ENCODE data around the gene GOLGA6A.

Gene GOLGA6A

GRCh38 chr15:74127255-74127953 lies 45.1 kb upstream of the GOLGA6A start (continued):
- TF ChIP-seq ZNF501 (tag by site-specific recombination; IDR thresholded peaks at IDR 0.05) (peak; percentile 96), ZFHX2 (tag by site-specific recombination; conservative IDR thresholded peaks at IDR 0.05) (no peak; the same call in 1 of the 2 replicates), ZBTB17 (tag by site-specific recombination; IDR thresholded peaks at IDR 0.05) (peak; percentile 93), ZNF211 (tag by site-specific recombination; IDR thresholded peaks at IDR 0.05; ENCODE audit: low read depth) (no peak), PRDM1 (tag by site-specific recombination; IDR thresholded peaks at IDR 0.05) (no peak), ZNF239 (tag by site-specific recombination; IDR thresholded peaks at IDR 0.05) (no peak), ELK4 (IDR thresholded peaks at IDR 0.05; ENCODE audit: borderline replicate concordance, low read depth, low read length) (no peak), ZBTB48 (tag by site-specific recombination; IDR thresholded peaks at IDR 0.05) (peak; percentile 74), ZNF292 (tag by site-specific recombination; IDR thresholded peaks at IDR 0.05; ENCODE audit: borderline replicate concordance, low read depth) (no peak), ZNF132 (tag by site-specific recombination; IDR thresholded peaks at IDR 0.05; ENCODE audit: borderline replicate concordance) (no peak), ZNF600 (tag by site-specific recombination; IDR thresholded peaks at IDR 0.05) (peak; percentile 77; the same call in 1 of the 2 replicates), ZNF311 (tag by site-specific recombination; IDR thresholded peaks at IDR 0.05; ENCODE audit: borderline replicate concordance) (no peak), ZBTB11 (tag by site-specific recombination; conservative IDR thresholded peaks at IDR 0.05; ENCODE audit: low read depth) (peak; percentile 32; the same call in 1 of the 2 replicates), ZNF341 (tag by site-specific recombination; IDR thresholded peaks at IDR 0.05; ENCODE audit: low read depth) (peak; percentile 82), ZNF157 (tag by site-specific recombination; IDR thresholded peaks at IDR 0.05) (no peak), ZNF473 (tag by site-specific recombination; IDR thresholded peaks at IDR 0.05) (no peak), ZNF121 (tag by site-specific recombination; IDR thresholded peaks at IDR 0.05) (peak; percentile 96), ZNF266 (tag by site-specific recombination; IDR thresholded peaks at IDR 0.05; ENCODE audit: low read depth) (no peak), ZBTB49 (tag by site-specific recombination; IDR thresholded peaks at IDR 0.05; ENCODE audit: low read depth) (no peak), ZNF404 (tag by site-specific recombination; IDR thresholded peaks at IDR 0.05) (no peak), SETDB1 (IDR thresholded peaks at IDR 0.05; ENCODE audit: insufficient read length, low read length) (no peak), ZNF624 (tag by site-specific recombination; IDR thresholded peaks at IDR 0.05) (no peak), ZNF391 (tag by site-specific recombination; IDR thresholded peaks at IDR 0.05; ENCODE audit: borderline replicate concordance, low read depth) (peak; percentile 79; the same call in 1 of the 2 replicates), ZFP37 (tag by site-specific recombination; IDR thresholded peaks at IDR 0.05) (peak; percentile 93), ZNF76 (tag by site-specific recombination; IDR thresholded peaks at IDR 0.05; ENCODE audit: borderline replicate concordance, low read depth) (peak; percentile 29; the same call in 1 of the 2 replicates), ZNF133 (tag by site-specific recombination; IDR thresholded peaks at IDR 0.05) (no peak), ZNF10 (tag by site-specific recombination; IDR thresholded peaks at IDR 0.05) (no peak), ZNF510 (tag by site-specific recombination; IDR thresholded peaks at IDR 0.05; ENCODE audit: insufficient replicate concordance) (no peak)
- TF ChIP-seq, protein P1, sequence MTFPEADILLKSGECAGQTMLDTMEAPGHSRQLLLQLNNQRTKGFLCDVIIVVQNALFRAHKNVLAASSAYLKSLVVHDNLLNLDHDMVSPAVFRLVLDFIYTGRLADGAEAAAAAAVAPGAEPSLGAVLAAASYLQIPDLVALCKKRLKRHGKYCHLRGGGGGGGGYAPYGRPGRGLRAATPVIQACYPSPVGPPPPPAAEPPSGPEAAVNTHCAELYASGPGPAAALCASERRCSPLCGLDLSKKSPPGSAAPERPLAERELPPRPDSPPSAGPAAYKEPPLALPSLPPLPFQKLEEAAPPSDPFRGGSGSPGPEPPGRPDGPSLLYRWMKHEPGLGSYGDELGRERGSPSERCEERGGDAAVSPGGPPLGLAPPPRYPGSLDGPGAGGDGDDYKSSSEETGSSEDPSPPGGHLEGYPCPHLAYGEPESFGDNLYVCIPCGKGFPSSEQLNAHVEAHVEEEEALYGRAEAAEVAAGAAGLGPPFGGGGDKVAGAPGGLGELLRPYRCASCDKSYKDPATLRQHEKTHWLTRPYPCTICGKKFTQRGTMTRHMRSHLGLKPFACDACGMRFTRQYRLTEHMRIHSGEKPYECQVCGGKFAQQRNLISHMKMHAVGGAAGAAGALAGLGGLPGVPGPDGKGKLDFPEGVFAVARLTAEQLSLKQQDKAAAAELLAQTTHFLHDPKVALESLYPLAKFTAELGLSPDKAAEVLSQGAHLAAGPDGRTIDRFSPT (tag by site-specific recombination; IDR thresholded peaks at IDR 0.05), result no peak
- TF ChIP-seq, protein P2, sequence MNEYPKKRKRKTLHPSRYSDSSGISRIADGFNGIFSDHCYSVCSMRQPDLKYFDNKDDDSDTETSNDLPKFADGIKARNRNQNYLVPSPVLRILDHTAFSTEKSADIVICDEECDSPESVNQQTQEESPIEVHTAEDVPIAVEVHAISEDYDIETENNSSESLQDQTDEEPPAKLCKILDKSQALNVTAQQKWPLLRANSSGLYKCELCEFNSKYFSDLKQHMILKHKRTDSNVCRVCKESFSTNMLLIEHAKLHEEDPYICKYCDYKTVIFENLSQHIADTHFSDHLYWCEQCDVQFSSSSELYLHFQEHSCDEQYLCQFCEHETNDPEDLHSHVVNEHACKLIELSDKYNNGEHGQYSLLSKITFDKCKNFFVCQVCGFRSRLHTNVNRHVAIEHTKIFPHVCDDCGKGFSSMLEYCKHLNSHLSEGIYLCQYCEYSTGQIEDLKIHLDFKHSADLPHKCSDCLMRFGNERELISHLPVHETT (tag by site-specific recombination; IDR thresholded peaks at IDR 0.05), result no peak

Measured in HEK293 (cell line).